Measurements from ENCODE around the gene IGSF21.

Gene IGSF21

DNA sequence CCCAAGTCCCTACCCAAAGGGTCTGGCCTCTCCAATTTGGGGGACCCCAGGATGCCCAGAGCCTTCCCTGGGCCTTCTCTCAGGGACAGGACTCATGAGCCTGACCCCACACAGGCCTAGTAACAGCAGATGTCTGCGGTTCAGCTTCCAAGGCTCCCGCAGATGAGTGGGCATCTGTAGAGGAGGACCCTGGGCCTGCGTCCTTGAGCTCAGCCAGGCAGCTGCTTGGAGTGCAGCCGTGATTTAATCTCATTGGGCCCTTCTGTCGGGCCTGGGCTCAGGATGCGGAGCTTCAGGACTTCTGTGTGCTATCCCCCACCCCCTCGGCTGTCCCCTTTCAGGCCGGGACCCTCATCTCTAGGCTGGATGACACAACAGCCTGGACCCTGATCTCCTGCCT, 35.4 kb downstream of the IGSF21 start:
- H3K4me3 ChIP-seq (ENCODE audit: low read length): no peak overlapping the region
- no peak for TF ChIP-seq CTCF (IDR thresholded peaks at IDR 0.05; ENCODE audit: insufficient read depth, low read depth, low read length, missing control alignments)
- DNase-seq (ENCODE audit: low read depth): no peak

DNA sequence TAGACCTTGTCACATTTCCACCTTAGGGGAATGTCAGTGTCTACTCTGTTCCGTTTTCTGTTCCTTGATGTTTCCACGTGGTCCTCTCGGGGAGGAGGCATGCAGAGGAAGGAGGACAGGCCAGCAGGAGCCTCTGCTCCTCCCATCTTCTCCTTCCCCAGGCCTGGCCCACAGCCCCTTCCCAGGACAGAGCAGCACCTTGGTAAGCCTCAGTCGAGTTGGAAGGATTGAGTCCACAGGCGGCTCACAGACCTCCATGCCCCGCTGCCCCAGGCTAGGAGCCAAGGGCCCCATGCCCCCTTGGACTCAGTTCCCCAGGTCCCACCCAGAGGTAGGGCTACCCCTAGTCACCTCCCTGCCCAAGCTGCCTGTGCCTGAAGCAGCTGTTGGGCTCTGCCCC, 36.5 kb downstream of the IGSF21 start:
- DNase-seq (ENCODE audit: low read depth): no peak
- no peak for TF ChIP-seq CTCF (IDR thresholded peaks at IDR 0.05; ENCODE audit: insufficient read depth, low read depth, low read length, missing control alignments)
- H3K4me3 ChIP-seq (ENCODE audit: low read length): no peak overlapping the region

DNA sequence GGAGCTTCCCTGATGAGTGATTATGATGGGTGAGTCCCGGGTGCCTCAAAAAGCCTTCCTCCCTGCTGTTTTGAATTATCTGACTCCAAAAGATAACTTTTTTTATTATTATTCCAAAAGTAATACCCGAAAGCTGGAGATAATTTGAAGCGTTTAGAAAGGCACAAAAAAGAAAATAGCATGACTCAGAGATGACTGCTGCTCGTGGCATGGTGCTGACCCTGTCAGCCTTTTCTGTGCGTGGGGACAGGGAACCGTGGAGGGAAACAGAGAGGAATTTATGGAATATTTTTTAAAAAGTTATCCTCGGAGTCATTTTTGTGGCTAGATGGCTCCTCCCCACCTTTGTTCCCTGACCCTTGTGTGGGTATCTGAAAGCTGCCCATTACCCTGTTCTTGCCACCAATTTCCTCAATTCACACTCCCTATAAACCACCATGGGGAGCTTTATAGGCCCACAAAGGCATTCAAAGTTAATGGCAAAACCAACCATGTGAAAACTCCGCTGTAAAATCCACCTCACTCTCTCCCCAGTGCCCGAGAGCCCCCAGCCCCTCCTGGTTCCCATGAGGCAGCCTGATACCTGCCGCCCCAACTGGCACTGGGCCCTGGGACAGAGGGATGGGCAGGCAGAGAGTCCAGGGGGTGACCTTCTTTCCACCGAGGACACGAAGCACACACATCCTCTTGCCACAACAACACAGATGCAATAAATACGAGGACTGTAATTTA, 37.5 kb downstream of the IGSF21 start:
- no peak for DNase-seq (ENCODE audit: low read depth)
- TF ChIP-seq CTCF (IDR thresholded peaks at IDR 0.05; ENCODE audit: insufficient read depth, low read depth, low read length, missing control alignments): no peak
- H3K4me3 ChIP-seq (ENCODE audit: low read length): no peak overlapping the region

- DNase-seq (ENCODE audit: low read depth): no peak
- no peak overlapping the region for H3K4me3 ChIP-seq (ENCODE audit: low read length)
- TF ChIP-seq CTCF (IDR thresholded peaks at IDR 0.05; ENCODE audit: insufficient read depth, low read depth, low read length, missing control alignments): no peak
Measured at GRCh38 chr1:18145851-18146618, 38.4 kb downstream of the IGSF21 start.

- no peak for TF ChIP-seq CTCF (IDR thresholded peaks at IDR 0.05; ENCODE audit: insufficient read depth, low read depth, low read length, missing control alignments)
- H3K4me3 ChIP-seq (ENCODE audit: low read length): no peak overlapping the region
- no peak for DNase-seq (ENCODE audit: low read depth)
Measured at GRCh38 chr1:18146886-18147285, 39.3 kb downstream of the IGSF21 start.

- DNase-seq (ENCODE audit: low read depth): no peak
- no peak overlapping the region for H3K4me3 ChIP-seq (ENCODE audit: low read length)
- no peak for TF ChIP-seq CTCF (IDR thresholded peaks at IDR 0.05; ENCODE audit: insufficient read depth, low read depth, low read length, missing control alignments)
Measured at GRCh38 chr1:18147672-18148071, 40.1 kb downstream of the IGSF21 start.

Data from epithelial cell of esophagus (primary cell).